Measurements from ENCODE around the gene HAPLN3. TPM values are rescaled to one million over a fixed set of nuclear protein-coding genes. Genes with fewer than 3 reads are reported as not detected.
A peak's percentile ranks its signal among the peaks of the same experiment; 100 is the strongest.
"Not testable (repeated sequence)": the region's sequence is repeated elsewhere in the genome, so short reads cannot be mapped to it uniquely, and the experiment has no call there.

The HAPLN3 gene, protein sequence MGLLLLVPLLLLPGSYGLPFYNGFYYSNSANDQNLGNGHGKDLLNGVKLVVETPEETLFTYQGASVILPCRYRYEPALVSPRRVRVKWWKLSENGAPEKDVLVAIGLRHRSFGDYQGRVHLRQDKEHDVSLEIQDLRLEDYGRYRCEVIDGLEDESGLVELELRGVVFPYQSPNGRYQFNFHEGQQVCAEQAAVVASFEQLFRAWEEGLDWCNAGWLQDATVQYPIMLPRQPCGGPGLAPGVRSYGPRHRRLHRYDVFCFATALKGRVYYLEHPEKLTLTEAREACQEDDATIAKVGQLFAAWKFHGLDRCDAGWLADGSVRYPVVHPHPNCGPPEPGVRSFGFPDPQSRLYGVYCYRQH
- total RNA-seq = 10 to 100 TPM; 79.1 to 80.8 TPM

DNA sequence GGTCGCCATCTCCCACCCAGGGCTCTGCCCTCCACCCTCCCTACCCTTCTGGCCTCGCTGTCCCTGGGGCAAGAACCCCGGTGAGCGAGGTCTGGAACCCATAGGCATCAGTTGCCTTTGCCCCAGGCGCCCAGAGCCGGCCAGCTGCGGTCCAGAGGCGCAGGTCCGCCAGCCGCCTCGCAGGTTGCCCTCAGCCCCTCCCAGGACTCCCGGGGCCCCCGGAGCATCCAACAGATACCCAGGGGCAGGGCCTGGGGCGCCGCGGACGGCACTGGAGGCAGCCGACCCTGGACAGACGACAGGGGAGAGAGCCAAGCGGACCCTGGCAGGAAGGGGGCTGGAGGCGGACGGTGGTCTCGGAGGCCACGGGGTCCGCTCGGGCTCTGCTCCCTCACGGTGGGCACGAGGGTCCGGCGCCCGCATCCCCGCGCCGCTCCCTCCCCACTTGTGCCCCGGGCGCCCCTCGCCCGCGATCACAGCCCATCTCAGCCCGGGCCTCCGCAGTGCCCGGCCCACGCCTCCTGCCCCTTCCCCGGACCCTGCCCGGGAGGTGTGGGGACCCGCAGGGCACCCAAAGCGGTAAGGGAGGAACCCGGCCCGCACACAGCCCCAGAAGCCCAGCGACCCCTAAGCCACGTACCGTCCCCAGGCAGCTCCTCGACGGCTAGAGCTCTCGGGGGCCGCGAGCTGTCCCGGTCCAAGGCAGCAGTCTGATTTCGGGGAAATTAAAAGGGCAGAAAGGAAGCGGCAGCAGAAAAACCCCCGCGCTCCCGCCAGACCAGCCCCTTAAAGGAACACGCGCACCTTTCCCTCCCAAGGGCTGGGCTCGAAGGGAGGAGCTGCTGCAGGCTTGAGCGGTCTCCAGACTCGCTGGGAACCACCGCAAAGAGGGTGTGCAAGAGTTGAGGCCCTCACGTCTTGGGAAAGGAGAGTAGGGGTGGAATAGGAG, at the start of gene HAPLN3:
Gene HAPLN3, minus strand, starts transcription at position 726 of the 949 bp plus-strand sequence. CDS start 8,246 bp downstream, outside the sequence.
- Mint-ChIP-seq H3K36me3 (peaks cover 1% of the 10 kb centered on the region), H3K27ac (peak within 1 kb of the TSS; percentile 84), H3K27me3 (no peaks in the 10 kb centered on the region), H3K4me3 (peak within 1 kb of the TSS; percentile 87), H3K9me3 (no peaks in the 10 kb centered on the region), H3K4me1 (peaks cover 32% of the 10 kb centered on the region)
- POLR2A ChIA-PET = interaction anchor here (0.7 to 2.0 kb wide), 4 partner anchors 10 to 428 kb away, joined by 3 to 17 read pairs (median 4); partner anchors contain the start of genes MRPL46 and MRPS11
- peak; percentile 36 for ATAC-seq (ENCODE audit: low read depth)
- peak; percentile 68 for DNase-seq

GRCh38 chr15:88940110-88940675, 44.8 kb upstream of the HAPLN3 start:
- H3K9me3 Mint-ChIP-seq = no peaks in the 10 kb centered on the region
- no peaks in the 10 kb centered on the region for H3K4me1 Mint-ChIP-seq
- POLR2A ChIA-PET = no interaction called here
- no peak overlapping the region for H3K4me3 Mint-ChIP-seq
- peaks cover 7% of the 10 kb centered on the region for H3K27me3 Mint-ChIP-seq
- peaks cover 2% of the 10 kb centered on the region for H3K36me3 Mint-ChIP-seq
- no peak overlapping the region for H3K27ac Mint-ChIP-seq
- ATAC-seq (ENCODE audit: low read depth) (no peak), DNase-seq (no peak)

DNA sequence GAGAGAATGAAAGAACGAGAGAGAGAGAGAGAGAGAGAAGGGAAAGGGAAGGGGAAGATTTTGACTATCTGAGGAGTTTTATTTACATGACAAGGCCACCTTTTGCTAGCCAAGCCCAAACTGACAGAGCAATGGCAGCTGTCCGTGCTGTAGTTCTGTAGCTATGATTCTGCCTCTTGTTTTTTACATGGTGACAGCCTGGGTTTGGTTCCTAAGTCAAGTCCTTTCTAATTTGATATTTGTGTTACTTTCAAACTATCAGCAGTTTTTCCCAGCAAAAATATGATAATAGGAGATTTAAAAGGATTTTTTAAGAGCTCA, 44.1 kb upstream of the HAPLN3 start:
- H3K4me1 Mint-ChIP-seq = no peaks in the 10 kb centered on the region
- ATAC-seq (ENCODE audit: low read depth) = no peak
- DNase-seq = no peak
- no peak overlapping the region for H3K27ac Mint-ChIP-seq
- H3K4me3 Mint-ChIP-seq = no peak overlapping the region
- peaks cover 2% of the 10 kb centered on the region for H3K36me3 Mint-ChIP-seq
- POLR2A ChIA-PET = no interaction called here
- peaks cover 5% of the 10 kb centered on the region for H3K27me3 Mint-ChIP-seq
- no peaks in the 10 kb centered on the region for H3K9me3 Mint-ChIP-seq

DNA sequence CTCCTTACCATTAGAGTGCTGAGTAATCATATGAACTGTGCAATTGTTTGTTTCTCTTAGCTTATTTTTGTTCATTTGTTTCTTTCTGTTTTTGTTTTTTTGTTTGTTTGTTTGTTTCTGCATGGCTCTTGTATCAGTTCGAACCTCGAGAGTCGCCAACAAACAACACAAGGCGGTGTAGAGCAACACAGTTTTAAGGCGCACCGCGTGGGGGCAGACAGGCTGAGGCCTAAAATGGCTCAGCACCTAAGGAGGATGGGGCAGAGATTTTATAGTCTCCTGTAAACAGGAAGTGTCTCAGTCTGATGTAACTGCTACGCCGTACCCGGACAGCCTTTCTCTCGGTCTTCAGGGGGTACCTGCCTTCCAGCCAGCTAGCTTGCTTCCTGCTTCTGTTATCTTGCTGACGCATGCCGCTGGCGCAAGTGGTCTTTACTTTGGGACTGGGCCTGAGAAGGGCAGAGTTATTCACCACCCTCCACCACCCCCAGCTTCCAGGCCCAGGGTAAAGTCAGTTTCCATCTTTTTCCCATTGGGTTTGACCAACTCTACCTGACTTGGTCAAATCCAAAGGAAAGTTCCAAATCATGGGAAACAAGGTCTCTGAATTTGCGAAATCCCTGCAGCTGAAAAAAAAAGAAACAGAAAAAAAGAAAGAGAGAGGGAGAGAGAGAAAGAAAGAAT, 43.6 kb upstream of the HAPLN3 start:
- no peak for DNase-seq
- no peak overlapping the region for H3K27ac Mint-ChIP-seq

DNA sequence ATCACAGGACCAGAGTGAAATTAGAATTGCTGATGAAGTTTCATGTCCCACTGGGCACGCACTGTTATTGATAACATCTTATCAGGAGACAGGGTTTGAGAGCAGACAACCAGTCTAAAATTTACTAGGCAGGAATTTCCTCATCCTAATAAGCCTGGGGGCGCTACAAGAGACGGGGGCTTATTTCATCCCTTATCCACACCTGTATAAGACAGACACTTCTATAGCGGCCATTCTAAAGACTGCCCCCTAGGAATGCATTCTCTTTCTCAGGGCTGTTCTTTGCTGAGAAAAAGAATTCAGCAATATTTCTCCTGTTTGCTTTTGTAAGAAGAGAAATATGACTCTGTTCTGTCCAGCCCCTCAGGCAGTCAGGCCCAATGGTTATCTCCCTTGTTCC, 39.1 kb upstream of the HAPLN3 start:
- H3K4me3 Mint-ChIP-seq; POLR2A ChIA-PET; H3K36me3 Mint-ChIP-seq; H3K4me1 Mint-ChIP-seq; H3K9me3 Mint-ChIP-seq; ATAC-seq (ENCODE audit: low read depth); H3K27ac Mint-ChIP-seq; DNase-seq: not testable (repeated sequence)
- peaks cover 21% of the 10 kb centered on the region for H3K27me3 Mint-ChIP-seq

More for the DNA sequence above, 43.6 kb upstream of the HAPLN3 start:
- H3K4me3 Mint-ChIP-seq = no peak overlapping the region
- peaks cover 8% of the 10 kb centered on the region for H3K27me3 Mint-ChIP-seq
- peaks cover 2% of the 10 kb centered on the region for H3K36me3 Mint-ChIP-seq
- H3K9me3 Mint-ChIP-seq = no peaks in the 10 kb centered on the region
- H3K4me1 Mint-ChIP-seq = no peaks in the 10 kb centered on the region
- no peak for ATAC-seq (ENCODE audit: low read depth)
- POLR2A ChIA-PET = no interaction called here

DNA sequence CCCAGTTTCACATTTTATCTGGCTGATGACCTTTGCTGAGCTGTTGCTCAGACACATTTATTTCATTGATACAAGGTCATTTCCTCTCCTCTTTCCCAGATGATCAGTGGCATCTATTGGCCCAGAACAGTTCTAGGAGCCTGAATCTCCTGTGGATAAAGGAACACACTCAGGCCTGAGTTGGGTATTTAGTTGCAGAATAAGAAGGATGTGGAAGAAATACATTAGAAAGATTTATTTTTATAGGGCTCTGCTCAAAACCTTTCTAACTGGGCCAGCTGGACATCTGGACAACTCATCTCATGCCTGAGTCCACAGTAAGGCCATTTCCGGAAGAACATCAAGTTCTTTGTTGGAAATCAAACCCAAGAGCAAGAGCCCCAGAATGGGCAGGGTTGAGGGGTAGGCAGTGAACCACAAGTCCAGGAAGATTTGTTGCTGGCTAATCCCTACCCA, 37.6 kb upstream of the HAPLN3 start:
- Mint-ChIP-seq H3K4me3 (no peak overlapping the region), H3K27me3 (peaks cover 21% of the 10 kb centered on the region), H3K27ac (no peak overlapping the region), H3K36me3 (peaks cover 2% of the 10 kb centered on the region), H3K4me1 (no peaks in the 10 kb centered on the region), H3K9me3 (peaks cover 4% of the 10 kb centered on the region)
- POLR2A ChIA-PET = no interaction called here
- DNase-seq = no peak
- ATAC-seq (ENCODE audit: low read depth) = no peak

DNA sequence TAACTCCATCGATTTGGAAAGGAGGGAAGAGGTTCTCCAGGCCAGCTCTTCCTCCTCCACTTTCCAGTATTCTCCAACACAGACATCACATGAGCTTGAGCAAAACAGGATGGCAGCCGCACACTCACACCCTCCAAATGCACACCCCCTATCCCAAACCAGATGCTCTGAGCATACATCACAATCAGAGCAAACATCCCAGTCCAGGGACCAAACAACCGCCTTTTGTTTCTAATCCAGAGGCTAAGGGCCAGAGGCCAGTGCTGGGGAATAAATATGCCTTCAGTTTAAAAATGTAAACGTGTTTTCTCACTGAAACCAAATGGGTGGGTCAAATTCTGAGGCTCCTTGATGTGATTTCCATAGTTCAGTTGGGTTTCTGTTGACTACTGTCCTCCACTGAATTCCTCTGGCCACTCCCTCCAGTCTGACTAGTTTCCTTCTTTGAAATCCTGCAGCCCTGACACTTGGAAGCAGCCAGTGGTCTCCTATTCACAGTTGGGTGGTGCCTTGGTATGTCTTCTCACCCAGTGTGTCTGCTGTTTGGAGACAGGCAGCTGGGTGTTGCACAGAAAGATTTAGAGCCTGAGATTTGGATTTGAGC, 37.0 kb upstream of the HAPLN3 start:
- H3K4me1 Mint-ChIP-seq = no peaks in the 10 kb centered on the region
- no peak overlapping the region for H3K4me3 Mint-ChIP-seq
- no peak for ATAC-seq (ENCODE audit: low read depth)
- H3K27ac Mint-ChIP-seq = no peak overlapping the region
- peaks cover 5% of the 10 kb centered on the region for H3K9me3 Mint-ChIP-seq
- peaks cover 2% of the 10 kb centered on the region for H3K36me3 Mint-ChIP-seq
- no peak for DNase-seq
- POLR2A ChIA-PET = no interaction called here
- H3K27me3 Mint-ChIP-seq = peaks cover 23% of the 10 kb centered on the region

DNA sequence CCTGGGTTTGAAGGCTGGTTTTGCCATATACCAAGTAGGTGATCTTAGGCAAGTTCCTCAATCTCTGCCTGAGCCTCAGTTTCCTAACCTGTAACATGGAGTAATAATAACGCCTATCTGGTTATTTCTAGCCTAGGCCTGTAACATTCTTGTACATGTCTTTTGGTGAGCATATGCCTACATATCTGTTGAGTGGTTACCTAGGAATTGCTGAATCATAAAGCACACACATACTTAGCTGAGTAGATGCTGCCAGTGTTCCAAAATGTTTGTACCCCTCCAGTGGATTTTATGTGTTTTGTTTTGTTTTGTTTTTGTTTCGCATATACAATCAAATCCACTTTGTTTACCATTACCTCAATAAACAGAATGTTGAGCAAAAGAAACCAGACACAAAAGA, 35.2 kb upstream of the HAPLN3 start:
- Mint-ChIP-seq H3K4me1 (no peaks in the 10 kb centered on the region), H3K36me3 (no peaks in the 10 kb centered on the region), H3K27ac (no peak overlapping the region), H3K9me3 (peaks cover 8% of the 10 kb centered on the region), H3K4me3 (no peak overlapping the region), H3K27me3 (peaks cover 20% of the 10 kb centered on the region)
- POLR2A ChIA-PET = no interaction called here
- DNase-seq = no peak
- no peak for ATAC-seq (ENCODE audit: low read depth)

GRCh38 chr15:88929358-88930098, 34.2 kb upstream of the HAPLN3 start:
- H3K4me3 Mint-ChIP-seq; H3K9me3 Mint-ChIP-seq; H3K4me1 Mint-ChIP-seq; POLR2A ChIA-PET; H3K36me3 Mint-ChIP-seq; ATAC-seq (ENCODE audit: low read depth); H3K27ac Mint-ChIP-seq; DNase-seq: not testable (repeated sequence)
- H3K27me3 Mint-ChIP-seq = peaks cover 18% of the 10 kb centered on the region

DNA sequence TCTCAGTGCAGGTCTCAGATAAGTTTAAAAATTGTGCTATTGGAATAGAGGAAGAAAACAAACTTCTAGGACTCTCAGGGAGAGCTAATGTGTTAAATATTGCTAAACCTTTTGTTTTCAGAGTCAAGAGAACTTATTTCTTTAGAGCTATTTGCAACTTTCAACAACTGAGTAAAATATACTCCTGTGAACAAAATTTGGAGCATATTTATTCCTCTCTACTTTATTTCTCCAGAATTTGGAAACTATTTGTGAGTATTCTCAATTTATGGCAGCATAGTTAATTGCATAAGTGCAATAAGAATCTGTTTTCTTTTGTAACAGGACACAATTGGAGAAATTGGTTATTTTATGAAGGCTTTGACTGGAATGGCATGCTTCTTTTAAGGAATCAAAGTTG, 32.8 kb upstream of the HAPLN3 start:
- DNase-seq; H3K9me3 Mint-ChIP-seq; H3K27ac Mint-ChIP-seq; ATAC-seq (ENCODE audit: low read depth); H3K4me3 Mint-ChIP-seq; H3K36me3 Mint-ChIP-seq; POLR2A ChIA-PET; H3K4me1 Mint-ChIP-seq: not testable (repeated sequence)
- peaks cover 19% of the 10 kb centered on the region for H3K27me3 Mint-ChIP-seq

DNA sequence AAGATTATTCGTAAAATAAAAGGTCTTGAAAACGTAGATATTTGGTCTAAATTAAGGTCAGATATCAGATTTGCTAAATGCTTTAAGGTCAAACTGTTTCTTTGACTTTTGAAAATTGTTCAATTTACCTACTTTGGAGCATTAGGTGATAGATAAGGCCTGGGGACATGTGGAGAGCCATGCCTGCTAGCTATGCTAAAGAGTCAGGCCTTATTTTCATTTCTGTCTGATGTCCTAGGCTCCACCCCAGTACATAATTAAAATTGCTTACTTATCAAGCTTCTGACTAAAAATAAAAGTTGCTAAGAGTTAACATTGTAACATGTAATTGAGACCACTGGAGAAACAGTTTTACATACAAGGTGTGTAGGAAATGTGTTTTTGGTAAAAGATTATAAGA, 30.3 kb upstream of the HAPLN3 start:
- H3K36me3 Mint-ChIP-seq; H3K27ac Mint-ChIP-seq; H3K4me3 Mint-ChIP-seq; ATAC-seq (ENCODE audit: low read depth); H3K9me3 Mint-ChIP-seq; H3K4me1 Mint-ChIP-seq; POLR2A ChIA-PET; DNase-seq: not testable (repeated sequence)
- H3K27me3 Mint-ChIP-seq = peaks cover 15% of the 10 kb centered on the region

- H3K4me3 Mint-ChIP-seq; H3K4me1 Mint-ChIP-seq; POLR2A ChIA-PET; ATAC-seq (ENCODE audit: low read depth); H3K9me3 Mint-ChIP-seq; DNase-seq; H3K36me3 Mint-ChIP-seq; H3K27ac Mint-ChIP-seq: not testable (repeated sequence)
- H3K27me3 Mint-ChIP-seq = peaks cover 18% of the 10 kb centered on the region
These were observed 25.6 kb upstream of the HAPLN3 start for GRCh38 chr15:88920892-88921435.

Measured in activated naive CD8-positive, alpha-beta T cell treated with anti-CD3 and anti-CD28 coated beads, Interleukin-2, amount 10 ng/mL, durations not matched to agents 7 days and 5 days (primary cell).